Inferior parietal cortex (tissue), 1 donor: ENCODE results near the gene HSF2.
"Not testable (repeated sequence)": the region's sequence is repeated elsewhere in the genome, so short reads cannot be mapped to it uniquely, and the experiment has no call there.

Experiments
- DNase-seq: peaks from one replicate; pipeline ENCODE4 v3.0.0-alpha.2; 2016; ENCODE audit errors: extremely low spot score

The HSF2 gene

GRCh38 chr6:122452509-122452908 is 53.1 kb downstream of the HSF2 start:
- no peak for DNase-seq

- no peak for DNase-seq
Measured at GRCh38 chr6:122454673-122455072, 55.2 kb downstream of the HSF2 start.

- DNase-seq = not testable (repeated sequence)
Measured at GRCh38 chr6:122455116-122455515, 55.7 kb downstream of the HSF2 start.

GRCh38 chr6:122458087-122458486 is 58.6 kb downstream of the HSF2 start:
- no peak for DNase-seq

- no peak for DNase-seq
Measured at GRCh38 chr6:122459240-122459639, 59.8 kb downstream of the HSF2 start.

GRCh38 chr6:122459865-122460416 is 60.5 kb downstream of the HSF2 start:
- not testable (repeated sequence) for DNase-seq

GRCh38 chr6:122461885-122462284 is 62.4 kb downstream of the HSF2 start:
- DNase-seq = no peak

- peak; percentile 97 for DNase-seq
Measured at GRCh38 chr6:122471107-122472021, 71.9 kb downstream of the HSF2 start, which contains the start of gene SERINC1. TSS of gene SERINC1 (minus strand) at chr6:122471807. CDS start at chr6:122471737, 70 bp downstream.

GRCh38 chr6:122472022-122472340 is 72.5 kb downstream of the HSF2 start:
- no peak for DNase-seq

- DNase-seq = peak; percentile 39
Measured at GRCh38 chr6:122476131-122476530, 76.7 kb downstream of the HSF2 start.

- DNase-seq = no peak
Measured at GRCh38 chr6:122482750-122483080, 83.3 kb downstream of the HSF2 start.
